ENCODE results near the gene ADH6.
"Not testable (repeated sequence)": the region's sequence is repeated elsewhere in the genome, so short reads cannot be mapped to it uniquely, and the experiment has no call there.

ADH6 gene

GRCh38 chr4:99234331-99235010 is 15.4 kb upstream of the ADH6 start:
- H3K4me3 ChIP-seq (ENCODE audit: severe bottlenecking) = no peak overlapping the region
- no peak for ATAC-seq (ENCODE audit: low read depth)

GRCh38 chr4:99233397-99233796 is 14.4 kb upstream of the ADH6 start:
- H3K36me3 ChIP-seq (ENCODE audit: low read depth); ATAC-seq (ENCODE audit: low read depth); H3K27me3 ChIP-seq (ENCODE audit: insufficient read depth, poor library complexity, severe bottlenecking); H3K4me1 ChIP-seq (ENCODE audit: insufficient read depth, poor library complexity, severe bottlenecking); DNase-seq (ENCODE audit: low spot score); H3K9me3 ChIP-seq (ENCODE audit: severe bottlenecking); H3K4me3 ChIP-seq (ENCODE audit: severe bottlenecking); H3K27ac ChIP-seq (ENCODE audit: poor library complexity, severe bottlenecking): not testable (repeated sequence)

More at GRCh38 chr4:99234331-99235010, 15.4 kb upstream of the ADH6 start:
- no peaks in the 10 kb centered on the region for H3K36me3 ChIP-seq (ENCODE audit: low read depth)
- H3K27ac ChIP-seq (ENCODE audit: poor library complexity, severe bottlenecking) = no peak overlapping the region
- no peaks in the 10 kb centered on the region for H3K9me3 ChIP-seq (ENCODE audit: severe bottlenecking)
- DNase-seq (ENCODE audit: low spot score) = no peak
- no peaks in the 10 kb centered on the region for H3K27me3 ChIP-seq (ENCODE audit: insufficient read depth, poor library complexity, severe bottlenecking)
- no peaks in the 10 kb centered on the region for H3K4me1 ChIP-seq (ENCODE audit: insufficient read depth, poor library complexity, severe bottlenecking)
- no peak for TF ChIP-seq CTCF (IDR thresholded peaks at IDR 0.05; ENCODE audit: poor library complexity, severe bottlenecking)

- H3K9me3 ChIP-seq (ENCODE audit: severe bottlenecking); H3K27ac ChIP-seq (ENCODE audit: poor library complexity, severe bottlenecking); H3K4me3 ChIP-seq (ENCODE audit: severe bottlenecking): not testable (repeated sequence)
Measured at GRCh38 chr4:99228706-99229105, 9.7 kb upstream of the ADH6 start.

GRCh38 chr4:99227646-99228045 is 8.6 kb upstream of the ADH6 start:
- ATAC-seq (ENCODE audit: low read depth); H3K27ac ChIP-seq (ENCODE audit: poor library complexity, severe bottlenecking); DNase-seq (ENCODE audit: low spot score); H3K4me1 ChIP-seq (ENCODE audit: insufficient read depth, poor library complexity, severe bottlenecking); H3K4me3 ChIP-seq (ENCODE audit: severe bottlenecking); H3K36me3 ChIP-seq (ENCODE audit: low read depth); H3K27me3 ChIP-seq (ENCODE audit: insufficient read depth, poor library complexity, severe bottlenecking); H3K9me3 ChIP-seq (ENCODE audit: severe bottlenecking): not testable (repeated sequence)

More at GRCh38 chr4:99228706-99229105, 9.7 kb upstream of the ADH6 start:
- H3K4me1 ChIP-seq (ENCODE audit: insufficient read depth, poor library complexity, severe bottlenecking); H3K36me3 ChIP-seq (ENCODE audit: low read depth); ATAC-seq (ENCODE audit: low read depth); DNase-seq (ENCODE audit: low spot score); H3K27me3 ChIP-seq (ENCODE audit: insufficient read depth, poor library complexity, severe bottlenecking): not testable (repeated sequence)

GRCh38 chr4:99221980-99222379 is 2.9 kb upstream of the ADH6 start:
- no peaks in the 10 kb centered on the region for H3K27me3 ChIP-seq (ENCODE audit: insufficient read depth, poor library complexity, severe bottlenecking)
- TF ChIP-seq CTCF (IDR thresholded peaks at IDR 0.05; ENCODE audit: poor library complexity, severe bottlenecking) = no peak
- H3K36me3 ChIP-seq (ENCODE audit: low read depth) = no peaks in the 10 kb centered on the region
- H3K4me1 ChIP-seq (ENCODE audit: insufficient read depth, poor library complexity, severe bottlenecking) = no peaks in the 10 kb centered on the region
- DNase-seq (ENCODE audit: low spot score) = no peak
- no peaks in the 10 kb centered on the region for H3K9me3 ChIP-seq (ENCODE audit: severe bottlenecking)
- no peak overlapping the region for H3K27ac ChIP-seq (ENCODE audit: poor library complexity, severe bottlenecking)
- no peak overlapping the region for H3K4me3 ChIP-seq (ENCODE audit: severe bottlenecking)
- ATAC-seq (ENCODE audit: low read depth) = no peak

GRCh38 chr4:99219479-99219878 is 433 bp upstream of the ADH6 start:
- Histone ChIP-seq H3K36me3 (ENCODE audit: low read depth) (no peaks in the 10 kb centered on the region), H3K9me3 (ENCODE audit: severe bottlenecking) (no peaks in the 10 kb centered on the region), H3K4me1 (ENCODE audit: insufficient read depth, poor library complexity, severe bottlenecking) (no peaks in the 10 kb centered on the region), H3K4me3 (ENCODE audit: severe bottlenecking) (no peak overlapping the region), H3K27ac (ENCODE audit: poor library complexity, severe bottlenecking) (no peak overlapping the region), H3K27me3 (ENCODE audit: insufficient read depth, poor library complexity, severe bottlenecking) (no peaks in the 10 kb centered on the region)
- ATAC-seq (ENCODE audit: low read depth) (no peak), DNase-seq (ENCODE audit: low spot score) (no peak)
- no peak for TF ChIP-seq CTCF (IDR thresholded peaks at IDR 0.05; ENCODE audit: poor library complexity, severe bottlenecking)
